HFFc6 (cell line): ENCODE data around the gene GPR152. TPM values are rescaled to one million over a fixed set of nuclear protein-coding genes. Genes with fewer than 3 reads are reported as not detected.

ENCODE experiments used
- DNase-seq: peaks from one replicate; pipeline ENCODE4 v3.0.0-alpha.2; 2018
- H3K27ac Mint-ChIP-seq: 2 replicates; pipeline ENCODE4 v1.8.0; 2020; ENCODE audit warnings: mild to moderate bottlenecking, mixed read lengths
- H3K27me3 Mint-ChIP-seq: 2 replicates; pipeline ENCODE4 v1.8.0; 2021; ENCODE audit warnings: mild to moderate bottlenecking, moderate library complexity, mixed read lengths; ENCODE audit not compliant: insufficient read depth
- H3K36me3 Mint-ChIP-seq: 2 replicates; pipeline ENCODE4 v1.8.0; 2021; ENCODE audit warnings: low read depth, mixed read lengths
- H3K4me1 Mint-ChIP-seq: 2 replicates; pipeline ENCODE4 v1.8.0; 2020; ENCODE audit warnings: low read depth, mixed read lengths
- H3K4me3 Mint-ChIP-seq: 2 replicates; pipeline ENCODE4 v1.8.0; 2020; ENCODE audit warnings: mild to moderate bottlenecking, moderate library complexity, mixed read lengths
- H3K9me3 Mint-ChIP-seq: 2 replicates; pipeline ENCODE4 v1.8.0; 2020; ENCODE audit warnings: mild to moderate bottlenecking, mixed read lengths
- CTCF ChIP-seq: fragments of 200-600 bp; sonication (generic); IDR thresholded peaks from 2 replicates; pipeline ENCODE4 v1.5.0; 2021; ENCODE audit warnings: antibody characterized with exemption, mild to moderate bottlenecking
- total RNA-seq, 6 experiments: library from RNA; stranded (reverse); fragmentation: NEBNext Ultra II Directional; extraction: Animal tissue kit (Norgen Biotek cat#: 25700); gene quantifications; 2 replicates in 1 of 6; 3 replicates in 5 of 6; pipeline ENCODE4 v1.2.3, GENCODE V29; 2021

The GPR152 gene
- total RNA-seq, 6 experiments from 2014 or later: not detected

GRCh38 chr11:67456068-67456705, 3.7 kb upstream of the GPR152 start:
- Mint-ChIP-seq H3K4me1 (no peaks in the 10 kb centered on the region), H3K9me3 (no peaks in the 10 kb centered on the region), H3K27ac (no peak overlapping the region), H3K27me3 (peaks cover 5% of the 10 kb centered on the region), H3K4me3 (no peak overlapping the region), H3K36me3 (no peaks in the 10 kb centered on the region)
- DNase-seq: no peak
- no peak for TF ChIP-seq CTCF

- no peak for TF ChIP-seq CTCF
- Mint-ChIP-seq H3K9me3 (no peaks in the 10 kb centered on the region), H3K27ac (no peak within 1 kb of the TSS), H3K4me1 (no peaks in the 10 kb centered on the region), H3K4me3 (no peak within 1 kb of the TSS), H3K36me3 (no peaks in the 10 kb centered on the region), H3K27me3 (peaks cover 12% of the 10 kb centered on the region)
- no peak for DNase-seq
Measured at GRCh38 chr11:67455054-67455453, 2.5 kb upstream of the GPR152 start, which contains the start of gene CABP4. TSS of gene CABP4 (plus strand) at chr11:67455354. CDS start at chr11:67455424, 70 bp downstream.

GRCh38 chr11:67453816-67454732, 1.5 kb upstream of the GPR152 start:
- Mint-ChIP-seq H3K27ac (no peak overlapping the region), H3K9me3 (no peaks in the 10 kb centered on the region), H3K27me3 (peaks cover 13% of the 10 kb centered on the region), H3K36me3 (no peaks in the 10 kb centered on the region), H3K4me1 (no peaks in the 10 kb centered on the region), H3K4me3 (no peak overlapping the region)
- no peak for TF ChIP-seq CTCF
- no peak for DNase-seq

- TF ChIP-seq CTCF: no peak
- H3K9me3 Mint-ChIP-seq: no peaks in the 10 kb centered on the region
- H3K27ac Mint-ChIP-seq: no peak overlapping the region
- no peak for DNase-seq
- H3K4me1 Mint-ChIP-seq: no peaks in the 10 kb centered on the region
- H3K36me3 Mint-ChIP-seq: no peaks in the 10 kb centered on the region
- no peak overlapping the region for H3K4me3 Mint-ChIP-seq
- H3K27me3 Mint-ChIP-seq: peaks cover 18% of the 10 kb centered on the region
Measured at GRCh38 chr11:67451658-67451976, 912 bp downstream of the GPR152 start.

- no peaks in the 10 kb centered on the region for H3K36me3 Mint-ChIP-seq
- no peak overlapping the region for H3K4me3 Mint-ChIP-seq
- H3K4me1 Mint-ChIP-seq: no peaks in the 10 kb centered on the region
- no peak overlapping the region for H3K27ac Mint-ChIP-seq
- peaks cover 18% of the 10 kb centered on the region for H3K27me3 Mint-ChIP-seq
- no peaks in the 10 kb centered on the region for H3K9me3 Mint-ChIP-seq
- TF ChIP-seq CTCF: no peak
- no peak for DNase-seq
Measured at GRCh38 chr11:67450796-67451657, 1.5 kb downstream of the GPR152 start.
